Measurements from ENCODE around the gene RBM47.

DNA sequence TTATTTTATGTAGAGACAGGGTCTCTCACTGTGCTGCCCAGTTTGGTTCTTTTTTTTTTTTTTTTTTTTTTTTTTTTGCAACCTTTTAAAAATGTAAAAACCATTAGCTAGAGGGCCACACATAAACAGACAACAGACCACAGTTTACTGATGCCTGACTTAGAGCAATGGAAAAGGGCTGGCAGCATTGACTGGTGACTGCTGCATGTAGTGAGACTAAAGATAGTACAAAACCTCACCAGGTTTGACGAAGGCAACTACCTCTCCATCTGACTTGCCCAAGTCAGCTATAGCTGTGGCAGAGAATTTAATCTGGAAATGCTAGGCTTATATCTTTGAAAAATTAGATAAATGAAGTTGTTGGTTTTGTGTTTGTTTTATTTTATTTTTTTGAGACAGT is 102.9 kb downstream of the RBM47 start:
- no peak for TF ChIP-seq POLR2AphosphoS5 (IDR thresholded peaks at IDR 0.05)
- TF ChIP-seq CTCF (IDR thresholded peaks at IDR 0.05) = no peak
